Erythroblast (primary cell): ENCODE results near the gene PDE4D.

Source experiments
- GATA1 ChIP-seq: IDR thresholded peaks from 2 replicates; pipeline ENCODE4 v1.6.1; 2011; ENCODE audit warnings: low read depth, mild to moderate bottlenecking, control low read depth, low read length, moderate library complexity
- POLR2A ChIP-seq: IDR thresholded peaks from 2 replicates; pipeline ENCODE4 v1.6.1; 2011; ENCODE audit warnings: mild to moderate bottlenecking, low read length

DNA sequence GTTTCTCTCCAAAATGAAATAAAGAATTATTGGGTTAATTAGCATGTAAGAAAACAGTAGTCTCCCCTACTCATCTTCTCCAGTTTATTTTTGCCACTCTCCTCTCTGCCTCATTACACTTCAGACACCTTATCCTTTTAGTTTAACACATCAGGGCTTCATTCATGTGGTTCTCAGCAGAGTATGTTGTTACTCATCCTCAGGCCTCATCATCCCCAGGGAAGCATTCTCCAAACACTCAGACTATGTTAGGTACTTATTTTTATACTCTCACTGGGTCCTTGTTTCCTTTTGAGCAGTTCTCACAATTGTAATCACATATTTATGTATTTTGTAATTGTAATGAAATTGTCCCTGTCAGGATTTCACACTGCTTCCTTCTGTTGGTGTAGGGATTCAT, 470.5 kb downstream of the PDE4D start:
- TF ChIP-seq POLR2A (no peak), GATA1 (no peak)
